Skin of body (tissue), 2 donors: Measurements from ENCODE around the gene SLC1A7. TPM values are rescaled to one million over a fixed set of nuclear protein-coding genes. Genes with fewer than 3 reads are reported as not detected.

Experiments
- DNase-seq: peaks from one replicate; lab custom pipeline; 2025; lab: John Stamatoyannopoulos, UW
- total RNA-seq: library from RNA; depleted of rRNA; stranded (reverse); fragments of >200 nt; gene quantifications from one replicate; pipeline ENCODE4 v1.2.3, GENCODE V29; 2014

SLC1A7 gene
- total RNA-seq, 1 donor from 2014 or later, result not detected

DNA sequence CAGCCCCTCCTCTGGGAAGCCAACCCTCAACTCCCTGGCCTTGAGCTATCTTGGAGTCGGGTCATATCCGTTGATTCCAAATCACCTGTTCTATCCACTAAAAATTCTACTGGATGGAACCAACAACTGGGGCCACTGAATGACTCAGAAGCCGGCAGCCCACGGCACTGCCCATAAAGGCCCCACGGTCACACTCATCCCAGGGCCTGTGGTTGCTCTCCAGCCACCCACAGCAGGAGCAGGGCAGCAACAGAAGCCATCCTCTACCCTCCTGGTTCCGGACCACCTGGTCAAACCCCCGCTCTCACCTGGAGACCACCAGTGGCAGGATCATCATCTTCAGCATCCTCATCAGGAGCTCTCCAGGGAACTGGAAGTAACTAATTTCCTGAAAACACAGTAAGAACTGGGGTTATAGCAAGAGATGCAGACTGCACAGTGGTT lies 8.4 kb downstream of the SLC1A7 start:
- DNase-seq, result no peak

GRCh38 chr1:53133261-53134041 lies 9.0 kb downstream of the SLC1A7 start:
- no peak for DNase-seq

- DNase-seq, result no peak
Measured at GRCh38 chr1:53132176-53132575, 10.3 kb downstream of the SLC1A7 start.

GRCh38 chr1:53131590-53131938 lies 10.9 kb downstream of the SLC1A7 start:
- DNase-seq, result no peak

GRCh38 chr1:53130878-53131589 lies 11.4 kb downstream of the SLC1A7 start:
- no peak for DNase-seq

DNA sequence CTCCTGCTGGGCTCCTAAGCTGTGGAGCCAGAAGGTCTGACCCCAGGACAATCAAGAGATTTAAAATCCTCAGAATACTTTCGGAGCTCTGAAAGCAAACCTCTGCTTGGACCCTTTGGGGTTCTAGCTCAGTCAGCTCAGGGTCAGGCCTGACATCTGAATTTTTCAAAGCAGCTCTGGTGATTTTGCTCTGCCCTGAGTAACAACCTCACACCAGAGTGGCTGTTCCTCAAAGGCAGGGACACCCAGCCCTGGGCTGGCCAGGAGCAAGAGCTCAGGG lies 11.9 kb downstream of the SLC1A7 start:
- DNase-seq, result no peak

GRCh38 chr1:53129891-53130597 lies 12.4 kb downstream of the SLC1A7 start:
- no peak for DNase-seq

GRCh38 chr1:53128401-53128800 lies 14.0 kb downstream of the SLC1A7 start:
- DNase-seq, result no peak

- DNase-seq, result no peak
Measured at GRCh38 chr1:53127546-53127945, 14.9 kb downstream of the SLC1A7 start.

DNA sequence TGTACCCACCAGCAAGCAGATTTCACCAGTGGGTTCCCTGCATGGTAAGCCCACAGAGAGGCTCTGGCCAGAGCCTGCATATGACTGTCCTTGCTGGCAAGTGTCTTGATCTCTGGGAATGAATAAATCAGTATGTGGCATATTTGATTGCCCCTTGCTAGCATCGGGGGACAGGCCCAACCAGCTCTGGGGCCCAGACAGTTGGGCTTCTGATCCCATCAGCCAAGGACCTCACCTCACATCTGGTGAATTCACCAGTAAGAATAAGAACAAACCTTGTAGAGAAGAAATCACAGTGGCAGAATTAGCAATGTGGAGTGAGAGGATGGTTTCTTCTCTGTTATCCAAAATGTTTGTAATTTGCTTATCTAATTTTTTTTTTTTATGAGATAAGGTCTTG lies 15.9 kb downstream of the SLC1A7 start:
- no peak for DNase-seq

- peak; percentile 13 for DNase-seq
Measured at GRCh38 chr1:53125623-53126360, 16.6 kb downstream of the SLC1A7 start.

- no peak for DNase-seq
Measured at GRCh38 chr1:53125122-53125521, 17.3 kb downstream of the SLC1A7 start.

DNA sequence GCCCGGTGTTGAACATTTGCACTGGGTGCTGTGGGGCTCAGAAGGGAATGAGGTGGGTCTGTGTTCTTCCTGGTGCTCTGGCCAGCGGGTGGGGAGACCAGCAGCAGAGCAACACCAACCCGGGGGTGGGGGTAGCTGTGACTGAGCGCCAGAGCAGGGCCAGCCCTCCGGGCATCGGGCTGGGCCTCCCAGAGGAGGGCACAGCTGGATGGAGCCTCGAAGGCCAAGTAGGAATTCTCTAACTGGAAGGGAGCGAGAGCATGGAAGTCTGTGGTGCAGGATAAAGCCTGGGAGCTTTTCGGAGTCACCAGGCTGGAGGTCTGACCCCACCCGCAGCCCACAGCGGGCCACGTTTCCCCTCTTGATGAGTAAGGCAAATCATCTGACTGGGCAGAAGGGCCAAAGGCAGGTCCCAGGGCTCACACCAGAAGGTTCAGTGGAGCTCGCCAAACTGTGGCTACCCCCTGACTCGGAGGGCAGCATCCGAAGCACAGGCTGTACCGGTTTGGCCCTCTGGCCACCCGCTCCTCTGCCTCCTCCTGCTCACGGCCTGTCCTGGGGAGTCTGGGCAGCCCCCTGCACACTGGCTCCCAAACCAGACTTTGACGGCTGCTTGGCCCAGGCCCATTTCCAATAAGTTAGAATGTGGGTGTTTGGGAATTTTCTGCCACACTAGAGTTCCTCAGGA lies 18.8 kb downstream of the SLC1A7 start:
- no peak for DNase-seq

- DNase-seq, result no peak
Measured at GRCh38 chr1:53122961-53123413, 19.5 kb downstream of the SLC1A7 start.

- no peak for DNase-seq
Measured at GRCh38 chr1:53122201-53122885, 20.1 kb downstream of the SLC1A7 start.

- DNase-seq, result peak; percentile 76
Measured at GRCh38 chr1:53121319-53122172, 20.9 kb downstream of the SLC1A7 start.

GRCh38 chr1:53120659-53121058 lies 21.8 kb downstream of the SLC1A7 start:
- DNase-seq, result no peak

DNA sequence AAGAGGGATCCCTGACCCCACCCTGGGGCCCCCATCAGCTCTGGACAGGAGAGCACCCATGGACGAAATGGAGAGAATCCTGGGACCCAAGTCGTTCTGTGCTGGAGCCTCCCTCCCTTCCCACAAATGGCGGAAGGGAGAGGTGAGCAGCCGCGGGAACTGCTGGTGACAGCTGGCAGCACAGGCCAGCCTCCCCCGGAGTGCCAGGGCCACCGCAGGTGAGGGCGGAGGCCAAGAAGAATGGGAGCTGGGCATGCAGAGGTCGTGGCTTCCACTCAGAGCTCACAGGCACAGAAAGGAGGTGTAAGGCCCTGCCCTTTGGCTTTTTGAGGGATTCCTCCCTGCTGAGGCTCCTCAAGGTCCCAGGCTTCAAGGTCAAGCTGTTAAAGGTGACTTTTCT lies 24.6 kb downstream of the SLC1A7 start:
- DNase-seq, result no peak

- no peak for DNase-seq
Measured at GRCh38 chr1:53116933-53117600, 25.4 kb downstream of the SLC1A7 start.
